Stomach (tissue), 4 donors: ENCODE data around the gene TET1.

Experiments used
- POLR2A ChIP-seq, 4 donors: fragments of 450-650 bp; IDR thresholded peaks; one replicate each; pipeline ENCODE4 v1.6.1; 2016; ENCODE audit warnings: antibody characterized with exemption in 4 of 4, control low read depth in 2 of 4, mild to moderate bottlenecking in 1 of 4, moderate library complexity in 1 of 4
- TF ChIP-seq, protein P1 (sequence below), 7 experiments: fragments of 450-650 bp in 4 of 7; fragments of 200-600 bp in 3 of 7; sonication (generic) in 3 of 7; IDR thresholded peaks; one replicate each; pipeline ENCODE4 v1.5.1; 2016 to 2019; ENCODE audit warnings: antibody characterized with exemption in 7 of 7, control low read depth in 2 of 7, mild to moderate bottlenecking in 1 of 7

DNA sequence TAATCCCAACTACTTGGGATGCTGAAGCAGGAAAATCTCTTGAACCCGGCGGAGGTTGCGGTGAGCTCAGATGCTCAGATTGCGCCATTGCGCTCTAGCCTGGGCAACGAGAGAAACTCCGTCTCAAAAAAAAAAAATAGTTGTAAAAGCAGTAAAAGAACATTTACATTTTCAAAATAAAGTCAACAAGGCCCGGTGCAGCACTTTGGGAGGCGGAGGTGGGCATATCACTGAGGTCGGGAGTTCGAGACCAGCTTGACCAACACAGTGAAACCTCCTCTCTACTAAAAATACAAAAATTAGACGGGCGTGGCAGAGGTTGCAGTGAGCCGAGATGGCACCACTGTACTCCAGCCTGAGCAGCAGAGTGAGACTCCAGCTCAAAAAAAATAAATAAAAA lies 164.9 kb downstream of the TET1 start:
- TF ChIP-seq, protein P1, sequence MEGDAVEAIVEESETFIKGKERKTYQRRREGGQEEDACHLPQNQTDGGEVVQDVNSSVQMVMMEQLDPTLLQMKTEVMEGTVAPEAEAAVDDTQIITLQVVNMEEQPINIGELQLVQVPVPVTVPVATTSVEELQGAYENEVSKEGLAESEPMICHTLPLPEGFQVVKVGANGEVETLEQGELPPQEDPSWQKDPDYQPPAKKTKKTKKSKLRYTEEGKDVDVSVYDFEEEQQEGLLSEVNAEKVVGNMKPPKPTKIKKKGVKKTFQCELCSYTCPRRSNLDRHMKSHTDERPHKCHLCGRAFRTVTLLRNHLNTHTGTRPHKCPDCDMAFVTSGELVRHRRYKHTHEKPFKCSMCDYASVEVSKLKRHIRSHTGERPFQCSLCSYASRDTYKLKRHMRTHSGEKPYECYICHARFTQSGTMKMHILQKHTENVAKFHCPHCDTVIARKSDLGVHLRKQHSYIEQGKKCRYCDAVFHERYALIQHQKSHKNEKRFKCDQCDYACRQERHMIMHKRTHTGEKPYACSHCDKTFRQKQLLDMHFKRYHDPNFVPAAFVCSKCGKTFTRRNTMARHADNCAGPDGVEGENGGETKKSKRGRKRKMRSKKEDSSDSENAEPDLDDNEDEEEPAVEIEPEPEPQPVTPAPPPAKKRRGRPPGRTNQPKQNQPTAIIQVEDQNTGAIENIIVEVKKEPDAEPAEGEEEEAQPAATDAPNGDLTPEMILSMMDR (IDR thresholded peaks at IDR 0.05): no peak
- TF ChIP-seq POLR2A (IDR thresholded peaks at IDR 0.05): no peak
